ENCODE data around the gene RGL4.

DNA sequence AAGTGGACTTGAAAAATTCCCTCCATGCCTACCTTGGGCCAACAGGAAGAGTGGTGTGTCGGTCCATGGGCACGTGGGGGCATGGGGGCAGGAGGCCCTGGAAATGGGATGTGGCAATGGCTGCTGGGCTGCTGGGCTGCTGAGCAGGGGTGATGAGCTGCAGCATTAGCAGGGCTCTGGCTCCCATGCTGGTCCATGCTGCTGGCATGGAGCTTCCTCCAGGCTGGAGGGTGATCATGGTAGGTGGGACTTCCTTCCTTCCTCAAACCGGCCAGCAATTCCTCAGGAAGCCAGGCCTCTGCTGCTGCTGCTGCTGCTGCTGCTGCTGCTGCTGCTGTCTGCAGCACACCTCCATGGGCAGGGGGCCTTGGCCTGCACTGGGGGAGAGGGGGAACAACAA is 4.3 kb downstream of the RGL4 start:
- TF ChIP-seq POLR2AphosphoS5 (IDR thresholded peaks at IDR 0.05; ENCODE audit: borderline replicate concordance, low read depth, low read length): no peak
- no peak for TF ChIP-seq EZH2 (IDR thresholded peaks at IDR 0.05)
- no peak for TF ChIP-seq FOXP2 (optimal IDR thresholded peaks at IDR 0.05; ENCODE audit: control extremely low read depth, extremely low read length, insufficient read depth)
